K562 (cell line): Measurements from ENCODE around the gene RRP7A. TPM values are rescaled to one million over a fixed set of nuclear protein-coding genes. Genes with fewer than 3 reads are reported as not detected.
A peak's percentile ranks its signal among the peaks of the same experiment; 100 is the strongest.

Experiments
- CREM ChIP-seq: IDR thresholded peaks from 2 replicates; pipeline ENCODE4 v1.6.1; 2014; ENCODE audit warnings: antibody characterized with exemption, low read depth
- CXXC5 ChIP-seq: fragments of 250-450 bp; sonication (Bioruptor Pico); IDR thresholded peaks from 2 replicates; pipeline ENCODE4 v1.8.0; 2022; ENCODE audit warnings: inconsistent platforms, mild to moderate bottlenecking, moderate library complexity
- GMEB1 ChIP-seq: fragments of 250-450 bp; sonication (Bioruptor Pico); IDR thresholded peaks from 2 replicates; pipeline ENCODE4 v1.4.0; 2020; ENCODE audit warnings: mild to moderate bottlenecking
- GTF2B ChIP-seq: IDR thresholded peaks from 2 replicates; pipeline ENCODE4 v1.6.1; 2011; ENCODE audit not compliant: insufficient read length; ENCODE audit errors: extremely low read depth
- HSF4 ChIP-seq: fragments of 250-450 bp; sonication (Bioruptor Pico); IDR thresholded peaks from 2 replicates; pipeline ENCODE4 v2.1.2; 2022; ENCODE audit warnings: mild to moderate bottlenecking, moderate library complexity, borderline replicate concordance
- IFI16 ChIP-seq: fragments of 250-450 bp; sonication (Bioruptor Pico); IDR thresholded peaks from 2 replicates; pipeline ENCODE4 v2.1.2; 2022; ENCODE audit warnings: mild to moderate bottlenecking, inconsistent platforms
- MXD1 ChIP-seq: fragments of 250-450 bp; sonication (Bioruptor Pico); IDR thresholded peaks from 2 replicates; pipeline ENCODE4 v1.8.0; 2021; ENCODE audit warnings: borderline replicate concordance, mild to moderate bottlenecking, moderate library complexity; ENCODE audit not compliant: poor library complexity, severe bottlenecking
- PTBP1 ChIP-seq: fragments of 200-400 bp; formaldehyde crosslinking; IDR thresholded peaks from 2 replicates; pipeline ENCODE4 v1.6.1; 2017; ENCODE audit warnings: low read depth, low read length
- SAFB ChIP-seq: fragments of 200-400 bp; formaldehyde crosslinking; IDR thresholded peaks from 2 replicates; pipeline ENCODE4 v1.6.1; 2017; ENCODE audit warnings: low read depth, low read length, borderline replicate concordance
- SAP30 ChIP-seq: fragments of 200-600 bp; sonication (generic); IDR thresholded peaks from 2 replicates; pipeline ENCODE4 v1.6.1; 2012; ENCODE audit warnings: borderline replicate concordance, low read depth, mild to moderate bottlenecking, moderate library complexity, low read length, control low read depth, inconsistent platforms; ENCODE audit not compliant: insufficient read depth, poor library complexity, severe bottlenecking
- SNRNP70 ChIP-seq: fragments of 200-400 bp; formaldehyde crosslinking; optimal IDR thresholded peaks from 2 replicates; pipeline ENCODE3; 2017; ENCODE audit warnings: low read depth, low read length
- VEZF1 ChIP-seq: fragments of 200-800 bp; sonication (Bioruptor generic); IDR thresholded peaks from 2 replicates; pipeline ENCODE4 v1.6.1; 2017; ENCODE audit warnings: missing genetic modification characterization, missing compliant biosample characterization
- ZNF561 ChIP-seq: fragments of 450-650 bp; formaldehyde crosslinking; conservative IDR thresholded peaks from 2 replicates; pipeline ENCODE4 v1.4.0; 2020; ENCODE audit warnings: mild to moderate bottlenecking, moderate library complexity
- ZNF592 ChIP-seq: fragments of 450-650 bp; IDR thresholded peaks from 2 replicates; pipeline ENCODE4 v1.6.1; 2017; ENCODE audit warnings: antibody characterized with exemption, mild to moderate bottlenecking
- ZNF655 ChIP-seq: fragments of 250-450 bp; sonication (Bioruptor Pico); IDR thresholded peaks from 2 replicates; pipeline ENCODE4 v1.5.0; 2021
- polyA plus RNA-seq, 8 experiments: library from polyadenylated mRNA; depleted of rRNA in 4 of 8; stranded (reverse) in 5 of 8; unstranded in 3 of 8; fragments of >200 nt; fragmentation: Nextera tagmentation in 2 of 8; fragmentation: Illumina TruSeq in 1 of 8; extraction: Ambion mirVana in 2 of 8; extraction: Trizol in 1 of 8; gene quantifications; 2 replicates each; pipeline versions ENCODE4 v1.2.1 to v1.2.3, GENCODE V29; 2011 to 2014; ENCODE audit warnings: inconsistent platforms in 1 of 8, missing spikeins in 1 of 8
- total RNA-seq, 7 experiments: library from RNA; depleted of rRNA in 6 of 7; stranded (reverse); fragments of >200 nt in 6 of 7; fragmentation: Illumina TruSeq in 2 of 7; extraction: Trizol in 2 of 7; gene quantifications; 2 replicates each; pipeline versions ENCODE4 v1.2.1 to v1.2.3, GENCODE V29; 2011 to 2021; ENCODE audit warnings: low replicate concordance in 1 of 7

Gene RRP7A
- total and polyA plus RNA-seq, 9 of the 15 experiments (the other 6 are each of a cell fraction or from before 2014, with no cell fraction given), result 3.4 to 74.1 (median 40.3) TPM

GRCh38 chr22:42519525-42520401, at the start of gene RRP7A (continued):
- TF ChIP-seq GMEB1 (CRISPR knock-in tag), result peak; percentile 67
- TF ChIP-seq CREM, result peak; percentile 75
- no peak for TF ChIP-seq SNRNP70
- TF ChIP-seq MXD1 (CRISPR knock-in tag), result peak; percentile 29
- no peak for TF ChIP-seq ZNF561 (CRISPR knock-in tag)
- no peak for TF ChIP-seq GTF2B
- no peak for TF ChIP-seq PTBP1
- TF ChIP-seq IFI16, result no peak
- TF ChIP-seq HSF4 (CRISPR knock-in tag), result no peak
- TF ChIP-seq ZNF655 (CRISPR knock-in tag), result no peak
- peak; percentile 81 for TF ChIP-seq VEZF1 (CRISPR knock-in tag)
- peak; percentile 38 for TF ChIP-seq CXXC5 (CRISPR knock-in tag)
- TF ChIP-seq ZNF592, result 0 out of 2 replicates have a peak, but pooled peaks have one; percentile 19
- TF ChIP-seq SAP30, result no peak
- 0 out of 2 replicates have a peak, but pooled peaks have one; percentile 21 for TF ChIP-seq SAFB
